Duodenal mucosa (tissue), 2 donors: ENCODE data around the gene ENKUR.
"Not testable (repeated sequence)": the region's sequence is repeated elsewhere in the genome, so short reads cannot be mapped to it uniquely, and the experiment has no call there.

Experiments
- H3K27ac ChIP-seq: one replicate; pipeline ENCODE4 v1.7.0; 2013; ENCODE audit warnings: low read depth, low read length
- H3K27me3 ChIP-seq, 2 donors: one replicate each; pipeline ENCODE4 v1.7.0; 2013; ENCODE audit warnings: low read length in 2 of 2, control low read depth in 1 of 2; ENCODE audit not compliant: insufficient read depth in 2 of 2, control insufficient read depth in 1 of 2
- H3K36me3 ChIP-seq, 2 donors: one replicate each; pipeline ENCODE4 v1.7.0; 2013; ENCODE audit warnings: low read length in 2 of 2, control low read depth in 1 of 2; ENCODE audit not compliant: insufficient read depth in 2 of 2, control insufficient read depth in 1 of 2
- H3K4me1 ChIP-seq, 2 donors: one replicate each; pipeline ENCODE4 v1.7.0; 2013; ENCODE audit warnings: low read length in 2 of 2, control low read depth in 1 of 2; ENCODE audit not compliant: insufficient read depth in 2 of 2, control insufficient read depth in 1 of 2
- H3K4me3 ChIP-seq, 2 donors: one replicate each; pipeline ENCODE4 v1.7.0; 2013; ENCODE audit warnings: low read length in 2 of 2, low read depth in 1 of 2
- H3K9ac ChIP-seq, 2 donors: one replicate each; pipeline ENCODE4 v1.7.0; 2013; ENCODE audit warnings: low read length in 2 of 2, low read depth in 1 of 2
- H3K9me3 ChIP-seq, 2 donors: one replicate each; pipeline ENCODE4 v1.7.0; 2013; ENCODE audit warnings: low read length in 2 of 2, control low read depth in 1 of 2; ENCODE audit not compliant: control insufficient read depth in 1 of 2

Gene ENKUR

GRCh38 chr10:25028711-25029110 is 12.8 kb upstream of the ENKUR start:
- Histone ChIP-seq H3K4me3 (no peak overlapping the region), H3K27ac (no peak overlapping the region), H3K36me3 (no peaks in the 10 kb centered on the region), H3K4me1 (no peaks in the 10 kb centered on the region), H3K27me3 (no peaks in the 10 kb centered on the region), H3K9me3 (peaks cover 0 to 2% of the 10 kb centered on the region in 2 donors), H3K9ac (no peak overlapping the region)

- peaks cover 0 to 2% of the 10 kb centered on the region in 2 donors for H3K9me3 ChIP-seq
- H3K36me3 ChIP-seq: no peaks in the 10 kb centered on the region
- no peaks in the 10 kb centered on the region for H3K27me3 ChIP-seq
- no peak overlapping the region for H3K9ac ChIP-seq
- no peaks in the 10 kb centered on the region for H3K4me1 ChIP-seq
- H3K4me3 ChIP-seq: no peak overlapping the region
- no peak overlapping the region for H3K27ac ChIP-seq
Measured at GRCh38 chr10:25026463-25026862, 10.5 kb upstream of the ENKUR start.

GRCh38 chr10:25024528-25024927 is 8.6 kb upstream of the ENKUR start:
- Histone ChIP-seq H3K27ac (no peak overlapping the region), H3K4me3 (no peak overlapping the region), H3K27me3 (no peaks in the 10 kb centered on the region), H3K4me1 (no peaks in the 10 kb centered on the region), H3K9ac (no peak overlapping the region), H3K36me3 (no peaks in the 10 kb centered on the region), H3K9me3 (no peaks in the 10 kb centered on the region)

- peaks cover 0 to under 1% of the 10 kb centered on the region in 2 donors for H3K4me1 ChIP-seq
- H3K4me3 ChIP-seq: no peak overlapping the region
- no peaks in the 10 kb centered on the region for H3K36me3 ChIP-seq
- H3K27me3 ChIP-seq: no peaks in the 10 kb centered on the region
- H3K9ac ChIP-seq: no peak overlapping the region
- no peaks in the 10 kb centered on the region for H3K9me3 ChIP-seq
- no peak overlapping the region for H3K27ac ChIP-seq
Measured at GRCh38 chr10:25023278-25023677, 7.3 kb upstream of the ENKUR start.

GRCh38 chr10:25018703-25019102 is 2.7 kb upstream of the ENKUR start:
- H3K36me3 ChIP-seq: no peaks in the 10 kb centered on the region
- no peaks in the 10 kb centered on the region for H3K9me3 ChIP-seq
- no peak overlapping the region for H3K4me3 ChIP-seq
- no peak overlapping the region for H3K9ac ChIP-seq
- peaks cover 12 to 14% of the 10 kb centered on the region in 2 donors for H3K4me1 ChIP-seq
- no peaks in the 10 kb centered on the region for H3K27me3 ChIP-seq
- no peak overlapping the region for H3K27ac ChIP-seq

GRCh38 chr10:25017661-25018060 is 1.7 kb upstream of the ENKUR start:
- H3K9me3 ChIP-seq: no peaks in the 10 kb centered on the region
- peak overlapping the region; percentile 67 to 73 for H3K9ac ChIP-seq
- no peak overlapping the region for H3K27ac ChIP-seq
- peak overlapping the region; percentile 89 to 91 for H3K4me3 ChIP-seq
- peaks cover 12 to 14% of the 10 kb centered on the region in 2 donors for H3K4me1 ChIP-seq
- H3K36me3 ChIP-seq: no peaks in the 10 kb centered on the region
- H3K27me3 ChIP-seq: no peaks in the 10 kb centered on the region

- peak overlapping the region; percentile 89 to 91 for H3K4me3 ChIP-seq
- H3K9ac ChIP-seq: peak overlapping the region; percentile 67 to 73
- no peaks in the 10 kb centered on the region for H3K27me3 ChIP-seq
- no peaks in the 10 kb centered on the region for H3K9me3 ChIP-seq
- peak overlapping the region; percentile 89 for H3K27ac ChIP-seq
- peaks cover 12 to 14% of the 10 kb centered on the region in 2 donors for H3K4me1 ChIP-seq
- no peaks in the 10 kb centered on the region for H3K36me3 ChIP-seq
Measured at GRCh38 chr10:25017154-25017590, 1.2 kb upstream of the ENKUR start.

GRCh38 chr10:25016376-25017153 is 607 bp upstream of the ENKUR start, which contains the start of gene THNSL1:
Gene THNSL1, plus strand, starts transcription at chr10:25016612. Its CDS starts 6,612 bp downstream, at chr10:25023224.
- H3K27ac ChIP-seq: peak within 1 kb of the TSS; percentile 89
- no peaks in the 10 kb centered on the region for H3K36me3 ChIP-seq
- peak within 1 kb of the TSS; percentile 89 to 91 for H3K4me3 ChIP-seq
- H3K4me1 ChIP-seq: peaks cover 12 to 14% of the 10 kb centered on the region in 2 donors
- H3K9ac ChIP-seq: peak within 1 kb of the TSS; percentile 67 to 73
- H3K27me3 ChIP-seq: no peaks in the 10 kb centered on the region
- no peaks in the 10 kb centered on the region for H3K9me3 ChIP-seq

- Histone ChIP-seq H3K27me3 (no peaks in the 10 kb centered on the region), H3K27ac (no peak overlapping the region), H3K4me3 (no peak overlapping the region), H3K9me3 (no peaks in the 10 kb centered on the region), H3K36me3 (no peaks in the 10 kb centered on the region), H3K4me1 (peaks cover 12 to 14% of the 10 kb centered on the region in 2 donors), H3K9ac (no peak overlapping the region)
Measured at GRCh38 chr10:25014579-25014978, 1.4 kb downstream of the ENKUR start.

- not testable (repeated sequence) for H3K9ac ChIP-seq, H3K4me3 ChIP-seq, H3K4me1 ChIP-seq
Measured at GRCh38 chr10:25011591-25011990, 4.4 kb downstream of the ENKUR start.

More at GRCh38 chr10:25011591-25011990, 4.4 kb downstream of the ENKUR start:
- H3K27ac ChIP-seq, H3K9me3 ChIP-seq, H3K36me3 ChIP-seq, H3K27me3 ChIP-seq: not testable (repeated sequence)
